GM18505 (cell line): ENCODE measurements around the gene TOMM20.

Source experiments
- ATAC-seq: cut with Tn5 transposase; IDR thresholded peaks from one replicate; pipeline ENCODE4 v1.9.1; 2021; ENCODE audit not compliant: unreplicated experiment
- POLR2A ChIP-seq: IDR thresholded peaks from 4 replicates; pipeline ENCODE4 v1.6.1; 2011; ENCODE audit warnings: borderline replicate concordance; ENCODE audit not compliant: insufficient read depth, insufficient read length; ENCODE audit errors: extremely low read depth

TOMM20 gene

DNA sequence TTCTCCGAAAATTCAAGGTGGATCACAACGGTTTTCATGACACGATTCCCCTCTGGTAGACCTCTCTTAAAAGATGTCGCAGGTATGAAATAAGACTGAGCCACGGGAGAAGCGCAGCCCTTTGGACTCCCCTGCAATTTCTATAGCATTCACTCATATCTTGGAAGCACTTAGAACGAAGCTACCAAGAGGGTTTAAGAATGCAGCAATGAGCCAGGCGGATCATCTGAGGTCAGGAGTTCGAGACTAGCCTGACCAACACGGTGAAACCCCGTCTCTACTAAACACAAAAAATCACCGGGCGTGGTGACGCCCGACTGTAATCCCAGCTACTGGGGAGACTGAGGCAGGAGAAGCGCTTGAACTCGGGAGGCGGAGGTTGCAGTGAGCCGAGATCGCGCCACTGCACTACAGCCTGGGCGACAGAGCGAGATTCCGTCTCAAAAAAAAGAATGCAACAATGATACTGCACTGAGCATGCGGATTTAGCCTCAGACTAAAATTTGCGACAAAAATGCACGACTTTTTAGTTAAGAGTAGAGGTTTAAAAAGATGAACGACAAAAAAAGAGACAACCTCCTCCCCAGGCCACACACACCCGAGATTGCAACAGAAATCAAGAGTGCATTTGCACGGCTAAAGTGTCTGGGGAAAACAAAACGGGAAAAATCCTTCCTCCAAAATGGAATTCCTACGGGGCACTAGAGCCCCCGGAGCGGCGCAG, 743 bp downstream of the TOMM20 start:
- no peak for TF ChIP-seq POLR2A
- no peak for ATAC-seq

DNA sequence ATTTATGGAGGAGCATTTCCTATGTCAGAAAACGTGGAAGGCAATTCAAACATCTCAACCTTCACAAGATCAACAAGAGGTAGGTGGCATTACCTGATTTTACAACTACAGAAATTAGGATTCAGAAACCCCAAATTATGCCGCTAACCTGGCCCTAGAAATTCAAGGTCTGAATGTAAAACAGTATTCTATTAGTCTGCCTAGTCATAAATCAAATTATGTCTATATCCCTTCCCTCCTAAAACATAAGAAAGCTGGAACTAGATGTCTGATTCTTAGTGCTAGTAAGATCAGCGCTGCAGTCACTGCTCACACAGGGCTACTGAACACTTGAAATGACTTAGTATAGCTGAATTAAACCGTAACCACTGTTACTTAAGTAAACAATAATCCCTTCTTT, 1.4 kb downstream of the TOMM20 start:
- TF ChIP-seq POLR2A, result no peak
- no peak for ATAC-seq

DNA sequence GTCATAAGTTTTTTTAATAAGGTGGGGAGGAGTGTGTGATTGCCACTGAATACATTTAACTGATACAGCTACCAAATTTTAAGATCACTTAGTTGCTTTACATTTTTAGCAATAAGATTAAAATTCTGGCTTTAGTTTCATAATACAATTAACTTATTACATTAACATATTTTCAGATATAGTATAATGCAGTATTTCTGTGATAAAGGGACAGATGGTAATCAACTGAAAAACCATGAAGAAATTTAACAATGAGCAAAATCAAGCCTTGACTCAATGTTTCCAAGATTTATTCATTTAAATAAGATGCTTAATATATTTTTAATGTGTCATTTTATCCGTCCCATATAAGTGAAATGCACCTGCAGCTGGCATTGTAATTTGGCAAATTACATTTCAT, 4.0 kb downstream of the TOMM20 start:
- TF ChIP-seq POLR2A, result no peak
- no peak for ATAC-seq

DNA sequence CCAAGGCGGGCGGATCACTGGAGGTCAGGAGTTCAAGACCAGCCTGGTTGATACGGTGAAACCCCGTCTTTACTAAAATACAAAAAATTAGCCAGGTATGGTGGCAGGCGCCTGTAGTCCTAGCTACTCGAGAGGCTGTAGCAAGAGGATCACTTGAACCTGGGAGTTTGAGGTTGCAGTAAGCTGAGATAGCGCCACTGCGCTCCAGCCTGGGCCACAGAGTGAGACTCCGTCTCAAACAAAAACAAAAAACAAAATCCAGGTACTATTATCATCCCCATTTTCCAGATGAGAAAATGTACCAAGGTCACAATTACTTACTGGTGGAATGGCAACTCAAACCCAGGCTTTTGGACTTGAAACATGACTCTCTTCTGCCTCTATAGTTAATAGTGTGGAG, 4.5 kb downstream of the TOMM20 start:
- ATAC-seq, result no peak
- TF ChIP-seq POLR2A, result no peak

DNA sequence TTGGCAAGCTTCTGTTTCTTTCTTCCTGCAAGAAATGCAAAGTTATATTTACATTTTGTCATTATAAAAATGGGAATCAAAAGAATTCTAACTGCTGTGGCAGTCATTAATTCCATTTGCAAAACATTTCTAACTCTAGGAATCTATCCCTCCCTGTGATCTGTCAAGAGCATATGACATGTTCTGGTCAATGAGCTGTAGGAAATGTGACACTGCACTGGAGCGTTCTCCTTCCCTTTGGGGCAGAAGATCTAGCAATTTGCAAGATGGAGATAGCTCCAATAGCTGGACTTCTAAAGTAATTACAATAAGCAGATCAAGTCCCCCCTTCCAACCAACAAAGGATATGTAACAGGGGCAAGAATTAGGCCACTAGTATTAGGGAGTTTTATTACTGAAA, 6.3 kb downstream of the TOMM20 start:
- TF ChIP-seq POLR2A, result no peak

DNA sequence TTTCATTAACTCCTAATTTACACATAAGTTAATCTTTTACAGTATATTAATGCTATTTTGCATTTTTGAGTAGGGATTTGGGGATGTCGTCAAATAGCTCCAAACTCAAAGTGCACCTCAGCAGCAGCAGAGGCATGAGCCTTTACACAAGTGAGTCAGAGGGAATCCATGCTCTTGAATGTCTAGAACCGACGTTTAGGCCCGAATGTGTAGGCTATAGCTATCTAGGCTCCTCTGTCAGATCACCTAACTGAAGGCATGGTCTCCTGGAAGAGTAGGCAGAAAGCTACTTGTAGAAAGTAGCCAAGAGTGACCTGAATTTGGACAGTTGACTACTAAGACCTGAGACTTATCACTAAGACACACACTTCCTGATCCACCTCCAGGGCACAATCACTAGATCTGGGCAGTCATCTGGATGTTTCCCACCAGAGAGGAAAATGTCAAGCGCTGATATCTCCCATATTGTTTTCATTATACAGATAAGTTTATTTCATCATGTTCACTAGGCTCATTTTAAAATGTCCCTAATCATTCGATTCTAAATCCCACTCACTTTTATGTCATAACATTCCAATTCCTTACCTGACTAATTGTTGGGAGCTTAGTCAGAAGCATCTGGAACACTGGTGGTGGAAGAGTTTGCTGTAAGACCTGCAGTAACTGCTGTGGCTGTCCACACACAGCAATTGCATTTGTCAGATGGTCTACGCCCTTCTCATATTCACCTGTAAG, 15.3 kb downstream of the TOMM20 start:
- ATAC-seq, result no peak

More for the DNA sequence above, 6.3 kb downstream of the TOMM20 start:
- no peak for ATAC-seq

DNA sequence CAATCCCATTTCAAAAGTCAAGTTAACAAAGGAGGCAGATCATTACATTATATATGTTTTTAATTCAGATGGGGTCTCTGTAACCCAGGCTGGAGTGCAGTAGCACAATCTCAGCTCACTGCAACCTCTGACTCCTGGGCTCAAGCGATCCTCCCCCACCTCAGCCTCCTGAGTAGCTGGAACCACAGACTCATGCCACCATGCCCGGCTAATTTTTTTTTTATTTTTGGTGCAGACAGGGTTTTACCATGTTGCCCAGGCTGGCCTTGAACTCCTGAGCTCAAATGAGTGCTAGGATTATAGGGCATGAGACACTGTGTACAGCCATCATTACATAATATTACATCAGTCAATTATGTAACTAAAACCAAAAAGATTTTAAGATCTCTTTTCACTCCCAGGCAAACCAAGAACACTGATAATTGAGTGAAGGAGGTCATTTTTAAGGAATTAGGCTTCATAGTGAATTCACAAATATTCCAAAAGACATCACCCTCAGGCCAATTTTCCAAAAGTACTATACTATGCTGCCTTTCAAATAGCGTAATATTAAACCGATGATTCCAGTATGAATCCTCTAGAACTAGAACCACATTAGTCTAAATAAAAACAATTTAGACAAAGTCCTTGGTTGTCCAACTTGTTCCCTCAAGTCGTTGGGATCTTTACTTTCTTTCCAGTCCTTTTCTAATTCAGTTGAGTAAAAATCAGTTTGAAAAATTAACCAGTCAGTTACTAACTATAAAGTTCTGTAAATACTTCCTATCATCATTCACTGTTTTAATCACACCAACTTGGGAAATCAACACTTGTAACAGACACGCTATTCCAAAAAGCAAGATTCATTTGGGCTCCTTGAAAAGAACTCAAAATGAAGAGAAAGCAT, 16.1 kb downstream of the TOMM20 start:
- ATAC-seq, result no peak
- no peak for TF ChIP-seq POLR2A

More for the DNA sequence above, 15.3 kb downstream of the TOMM20 start:
- no peak for TF ChIP-seq POLR2A

DNA sequence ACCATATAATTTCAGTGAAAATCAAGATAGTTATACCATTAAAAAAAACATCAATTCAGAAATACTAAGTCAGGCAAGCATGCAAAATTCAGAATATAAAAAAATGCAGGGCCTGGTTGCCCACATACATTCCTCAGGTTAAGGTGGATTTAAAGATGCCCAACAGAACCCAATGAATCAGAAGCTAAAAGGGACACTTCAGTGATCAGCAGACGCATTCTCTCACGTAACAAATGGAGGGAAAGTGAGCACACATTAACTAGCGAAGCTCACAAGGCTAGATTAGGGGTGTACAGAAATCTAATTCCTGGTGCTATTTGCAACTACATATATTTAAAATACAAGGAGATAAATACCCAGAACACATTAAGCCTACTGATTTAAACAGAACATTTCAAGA, 17.5 kb downstream of the TOMM20 start:
- ATAC-seq, result no peak
- TF ChIP-seq POLR2A, result no peak

DNA sequence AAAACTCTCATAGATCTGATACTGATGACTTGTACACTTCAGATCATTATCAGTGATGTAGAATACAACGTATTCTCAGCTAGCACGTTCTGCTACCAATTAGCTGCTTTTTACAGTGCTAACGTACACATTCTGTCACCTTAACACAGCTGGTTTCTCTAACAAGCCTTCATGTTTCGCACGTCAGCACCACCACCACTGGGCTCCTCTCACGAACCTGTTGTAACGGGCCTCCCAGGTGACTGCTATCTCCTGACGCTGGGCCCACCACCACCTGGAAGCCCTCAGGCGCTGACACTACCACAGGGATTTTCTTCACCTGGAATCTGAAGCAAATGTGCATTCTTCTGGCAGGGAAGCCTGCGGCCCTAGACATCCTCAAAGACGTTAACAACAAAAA, 19.8 kb downstream of the TOMM20 start:
- ATAC-seq, result no peak
- no peak for TF ChIP-seq POLR2A

DNA sequence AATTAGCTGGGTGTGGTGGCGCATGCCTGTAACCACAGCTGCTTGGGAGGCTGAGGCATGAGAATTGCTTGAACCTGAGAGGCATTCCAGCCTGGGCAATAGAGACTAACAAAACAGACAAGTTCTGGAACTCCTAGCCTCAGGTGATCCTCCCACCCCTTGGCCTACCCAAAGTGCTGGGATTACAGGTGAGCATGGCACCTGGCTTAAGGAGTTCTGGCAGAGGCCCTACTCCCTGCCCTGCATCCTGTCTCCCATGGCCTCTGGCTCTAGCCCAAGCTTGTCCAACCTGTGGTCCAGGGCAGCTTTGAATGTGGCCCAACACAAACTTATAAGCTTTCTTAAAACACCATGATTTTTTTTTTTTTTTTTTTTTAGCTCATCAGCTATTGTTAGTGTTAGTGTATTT, 20.4 kb downstream of the TOMM20 start:
- ATAC-seq, result no peak
- TF ChIP-seq POLR2A, result no peak

DNA sequence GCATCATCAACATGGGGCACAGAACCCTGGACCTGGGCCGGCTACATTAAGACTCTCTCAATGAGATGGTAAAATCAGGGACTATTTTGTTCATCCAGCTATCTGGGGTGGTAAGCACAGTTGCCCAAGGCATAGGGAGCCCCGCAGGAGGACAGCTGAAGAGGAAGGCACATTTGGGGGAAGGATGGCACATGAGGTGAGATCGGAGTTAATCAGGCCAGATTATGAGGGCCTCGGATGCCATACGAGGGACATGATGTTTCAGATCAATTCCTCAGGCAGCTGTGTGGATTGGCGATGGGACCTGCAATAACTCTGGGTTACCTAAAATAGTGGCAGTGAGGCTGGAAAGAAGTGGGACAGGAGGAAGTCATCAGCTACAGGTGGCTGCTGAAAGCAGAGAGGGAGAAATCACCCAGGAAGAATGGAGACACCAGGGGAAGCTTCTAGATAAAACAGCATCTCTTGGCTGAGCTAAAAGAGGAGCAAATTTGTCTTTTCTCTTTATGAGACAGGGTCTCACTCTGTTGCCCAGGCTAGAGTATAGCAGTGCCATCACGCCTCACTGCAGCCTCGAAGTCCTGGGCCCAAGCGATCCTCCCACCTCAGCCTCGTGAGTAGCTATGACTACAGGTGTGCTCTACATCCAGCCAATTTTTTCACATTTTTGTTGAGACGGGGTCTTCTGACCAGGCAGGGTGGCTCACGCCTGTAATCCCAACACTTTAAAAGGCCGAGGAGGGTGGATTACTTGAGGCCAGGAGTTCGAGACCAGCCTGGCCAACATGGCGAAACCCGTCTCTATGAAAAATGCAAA, 21.1 kb downstream of the TOMM20 start:
- no peak for ATAC-seq
- peak; percentile 21 for TF ChIP-seq POLR2A

DNA sequence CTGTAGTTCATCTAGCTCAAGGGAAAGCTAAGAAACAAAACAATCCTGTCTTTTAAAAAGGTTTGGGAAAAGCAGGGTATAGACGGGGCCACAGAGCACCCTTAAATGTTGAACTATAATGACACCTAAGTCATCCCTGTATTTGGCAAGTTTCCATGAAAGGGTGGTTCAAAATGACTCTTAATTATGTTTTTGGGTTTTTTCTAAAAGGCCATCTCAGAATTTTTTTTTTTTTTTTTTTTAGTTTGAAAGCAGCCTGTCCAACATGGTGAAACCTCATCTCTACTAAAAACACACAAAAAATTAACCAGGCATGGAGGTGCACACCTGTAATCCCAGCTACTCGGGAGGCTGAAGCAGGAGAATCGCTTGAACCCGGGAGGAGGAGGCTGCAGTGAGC, 22.2 kb downstream of the TOMM20 start:
- no peak for ATAC-seq
- TF ChIP-seq POLR2A, result no peak
